Posterior cingulate gyrus (tissue), 11 donors: ENCODE results near the gene F2RL3.

Experiments used
- DNase-seq, 10 donors: peaks; one replicate each; pipeline versions ENCODE4 v3.0.0 to v3.0.0-alpha.2; 2020 to 2021; ENCODE audit warnings: mixed read lengths in 3 of 10
- intact Hi-C: fragments of 100-400 bp; cut with DNase I; formaldehyde crosslinking; loops from one replicate; pipeline ENCODE4 v1.15.1; 2023

F2RL3 gene

GRCh38 chr19:16892868-16893685 is 4.3 kb downstream of the F2RL3 start:
- DNase-seq = no peak
- intact Hi-C loops = no loop called here

- DNase-seq = no peak
- intact Hi-C loops = no loop called here
Observed at GRCh38 chr19:16893686-16893989, 4.8 kb downstream of the F2RL3 start.

GRCh38 chr19:16894080-16894479 is 5.3 kb downstream of the F2RL3 start:
- DNase-seq = no peak
- intact Hi-C loops = no loop called here

- intact Hi-C loops = no loop called here
- peak in 1 of 10 donors; percentile 23 for DNase-seq
Observed at GRCh38 chr19:16895467-16896145, 6.8 kb downstream of the F2RL3 start.

GRCh38 chr19:16896146-16897028 is 7.6 kb downstream of the F2RL3 start:
- no peak for DNase-seq
- intact Hi-C loops = no loop called here

GRCh38 chr19:16897029-16897855 is 8.4 kb downstream of the F2RL3 start:
- peak in 9 of 10 donors; percentile 20 to 91 (median 55) for DNase-seq
- intact Hi-C loops = no loop called here

GRCh38 chr19:16897856-16898161 is 9.0 kb downstream of the F2RL3 start:
- intact Hi-C loops = no loop called here
- no peak for DNase-seq

- intact Hi-C loops = no loop called here
- DNase-seq = no peak
Observed at GRCh38 chr19:16898361-16899015, 9.7 kb downstream of the F2RL3 start.

- no peak for DNase-seq
- intact Hi-C loops = no loop called here
Observed at GRCh38 chr19:16899566-16900075, 10.8 kb downstream of the F2RL3 start.

GRCh38 chr19:16901491-16902175 is 12.8 kb downstream of the F2RL3 start:
- intact Hi-C loops = no loop called here
- no peak for DNase-seq

- DNase-seq = no peak
- intact Hi-C loops = no loop called here
Observed at GRCh38 chr19:16902545-16902944, 13.7 kb downstream of the F2RL3 start.

GRCh38 chr19:16903347-16903746 is 14.5 kb downstream of the F2RL3 start:
- intact Hi-C loops = no loop called here
- DNase-seq = no peak

GRCh38 chr19:16904599-16904998 is 15.8 kb downstream of the F2RL3 start:
- DNase-seq = no peak
- intact Hi-C loops = no loop called here

- no peak for DNase-seq
- intact Hi-C loops = no loop called here
Observed at GRCh38 chr19:16908759-16909158, 20.0 kb downstream of the F2RL3 start.

- peak in 1 of 10 donors; percentile 24 for DNase-seq
- intact Hi-C loops = no loop called here
Observed at GRCh38 chr19:16911046-16911445, 22.2 kb downstream of the F2RL3 start.

GRCh38 chr19:16912780-16913179 is 24.0 kb downstream of the F2RL3 start:
- intact Hi-C loops = no loop called here
- no peak for DNase-seq

GRCh38 chr19:16914421-16914820 is 25.6 kb downstream of the F2RL3 start:
- intact Hi-C loops = no loop called here
- DNase-seq = peak in 3 of 10 donors; percentile 44 to 57 (median 46)

- intact Hi-C loops = no loop called here
Observed at GRCh38 chr19:16915135-16915534, 26.3 kb downstream of the F2RL3 start.

GRCh38 chr19:16915734-16916133 is 26.9 kb downstream of the F2RL3 start:
- intact Hi-C loops = no loop called here
- peak in 1 of 10 donors; percentile 22 for DNase-seq

More at GRCh38 chr19:16915135-16915534, 26.3 kb downstream of the F2RL3 start:
- DNase-seq = no peak
